GM19328 (cell line): ENCODE results near the gene AP3S1.
A peak's percentile ranks its signal among the peaks of the same experiment; 100 is the strongest.
"Not testable (repeated sequence)": the region's sequence is repeated elsewhere in the genome, so short reads cannot be mapped to it uniquely, and the experiment has no call there.

ENCODE experiments used
- ATAC-seq: cut with Tn5 transposase; IDR thresholded peaks from one replicate; pipeline ENCODE4 v1.9.1; 2021; ENCODE audit warnings: mild to moderate bottlenecking, moderate library complexity; ENCODE audit not compliant: unreplicated experiment

AP3S1 gene

DNA sequence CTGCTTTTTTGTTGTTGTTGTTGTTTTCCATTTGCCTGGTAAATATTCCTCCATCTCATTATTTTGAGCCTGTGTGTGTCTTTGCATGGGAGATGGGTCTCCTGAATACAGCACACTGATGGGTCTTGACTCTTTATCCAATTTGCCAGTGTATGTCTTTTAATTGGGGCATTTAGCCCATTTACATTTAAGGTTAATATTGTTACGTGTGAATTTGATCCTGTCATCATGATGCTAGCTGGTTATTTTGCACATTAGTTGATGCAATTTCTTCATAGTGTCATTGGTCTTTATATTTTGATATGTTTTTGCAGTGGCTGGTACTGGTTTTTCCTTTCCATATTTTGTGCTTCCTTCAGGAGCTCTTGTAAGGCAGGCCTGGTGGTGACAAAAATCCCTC is 16.8 kb upstream of the AP3S1 start:
- not testable (repeated sequence) for ATAC-seq

DNA sequence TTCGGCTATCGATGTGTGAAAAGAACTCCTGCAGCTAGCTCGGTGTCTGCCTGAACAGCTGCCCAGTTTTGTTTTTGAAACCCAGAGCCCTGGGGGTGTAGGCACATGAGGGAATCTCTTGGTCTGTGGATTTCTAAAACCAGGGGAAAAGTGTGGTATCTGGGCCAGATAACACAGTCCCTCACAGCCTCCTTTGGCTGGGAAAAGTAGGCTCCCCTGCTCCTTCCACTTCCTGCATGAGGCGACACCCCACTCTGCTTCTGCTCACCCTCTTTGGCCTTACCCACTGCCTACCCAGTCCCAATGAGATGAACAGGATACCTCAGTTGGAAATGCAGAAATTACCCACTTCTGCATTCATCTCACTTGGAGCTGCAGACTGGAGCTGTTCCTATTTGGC is 15.8 kb upstream of the AP3S1 start:
- no peak for ATAC-seq

DNA sequence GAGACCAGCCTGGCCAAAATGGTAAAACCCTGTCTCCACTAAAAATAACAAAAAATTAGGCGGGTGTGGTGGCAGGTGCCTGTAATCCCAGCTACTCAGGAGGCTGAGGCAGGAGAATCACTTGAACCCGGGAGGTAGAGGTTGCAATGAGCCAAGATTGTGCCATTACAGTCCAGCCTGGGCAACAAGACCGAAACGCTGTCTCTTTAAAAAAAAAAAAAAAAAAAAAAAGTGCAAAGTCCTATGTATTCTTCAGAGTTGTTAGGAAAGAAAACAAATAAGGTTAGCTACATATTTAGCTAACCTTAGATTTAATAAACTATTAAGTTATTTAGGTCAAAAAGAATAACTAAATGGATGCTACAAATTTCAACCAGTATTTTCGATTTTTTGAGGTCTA is 11.8 kb upstream of the AP3S1 start:
- ATAC-seq = no peak

DNA sequence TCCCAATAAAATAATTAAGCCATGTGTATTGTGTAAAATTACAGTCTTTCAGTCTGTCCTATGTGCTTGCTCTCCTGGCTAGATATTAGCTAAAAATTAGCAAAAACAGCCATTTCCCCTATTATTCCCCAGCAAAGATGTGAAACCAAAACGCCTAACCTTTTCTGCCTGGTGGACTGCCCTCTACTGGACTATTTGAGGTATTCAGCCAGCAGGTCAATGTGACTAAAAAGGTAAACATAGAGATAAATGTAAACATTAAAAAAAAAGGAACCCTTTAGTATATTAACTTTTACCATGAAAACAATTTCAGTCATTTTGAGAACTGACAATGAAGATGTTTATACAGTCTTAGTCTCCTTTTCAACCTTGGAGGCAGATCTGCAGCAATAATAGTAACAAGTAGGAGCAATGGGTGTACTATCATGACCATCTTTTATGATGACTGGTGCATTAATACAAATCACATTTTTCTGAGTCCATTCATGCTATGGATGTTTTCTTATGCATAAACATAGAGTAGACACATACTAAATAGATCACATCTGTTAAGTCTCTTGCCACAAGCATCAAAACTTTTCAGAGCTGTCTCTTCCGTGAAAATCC is 10.5 kb upstream of the AP3S1 start:
- ATAC-seq = no peak

DNA sequence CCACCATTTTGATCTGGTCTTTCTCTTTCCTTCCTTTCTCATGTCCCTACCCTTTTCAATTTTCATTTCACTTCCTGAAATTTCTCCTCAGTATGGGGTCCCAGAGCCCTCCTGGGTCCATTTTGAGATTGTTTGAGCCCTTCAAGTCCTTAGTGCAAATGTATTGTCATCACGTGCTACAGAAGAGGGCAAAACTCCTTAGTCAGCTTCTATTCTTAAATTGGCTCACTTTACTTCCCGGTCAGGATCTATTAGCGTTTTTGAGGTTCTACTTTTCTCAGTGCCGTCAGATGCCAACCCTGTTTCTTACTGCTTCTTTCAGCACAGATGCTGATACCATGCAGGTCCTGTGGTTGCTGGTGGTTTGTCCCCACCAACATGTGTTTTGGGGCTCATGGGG is 6.3 kb upstream of the AP3S1 start:
- ATAC-seq = no peak

DNA sequence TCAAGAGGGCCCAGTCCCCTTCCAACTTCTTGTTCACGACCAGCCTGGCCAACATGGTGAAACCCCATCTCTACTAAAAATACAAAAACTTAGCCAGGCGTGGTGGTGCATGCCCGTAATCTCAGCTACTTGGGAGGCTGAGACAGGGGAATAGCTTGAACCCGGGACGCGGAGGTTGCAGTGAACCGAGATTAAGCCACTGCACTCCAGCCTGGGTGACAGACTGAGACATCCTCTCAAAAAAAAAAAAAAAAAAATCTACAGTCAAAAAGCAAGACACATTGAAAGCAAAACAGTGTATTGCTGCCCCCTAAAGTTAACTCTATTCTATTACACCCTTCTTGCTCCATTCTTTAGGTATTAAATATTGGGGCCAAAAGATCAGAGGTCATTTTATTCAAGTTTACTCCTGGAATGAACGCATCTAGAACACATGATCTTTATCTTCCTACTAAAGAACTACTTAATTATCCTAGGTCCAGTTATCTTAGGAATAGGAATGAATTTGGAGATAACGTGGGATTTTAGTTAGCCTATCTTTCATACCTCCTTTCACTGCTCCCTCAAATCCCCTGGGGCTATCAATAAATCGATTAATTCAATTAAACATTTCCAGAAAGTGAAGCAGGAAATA is 2.7 kb upstream of the AP3S1 start:
- no peak for ATAC-seq

DNA sequence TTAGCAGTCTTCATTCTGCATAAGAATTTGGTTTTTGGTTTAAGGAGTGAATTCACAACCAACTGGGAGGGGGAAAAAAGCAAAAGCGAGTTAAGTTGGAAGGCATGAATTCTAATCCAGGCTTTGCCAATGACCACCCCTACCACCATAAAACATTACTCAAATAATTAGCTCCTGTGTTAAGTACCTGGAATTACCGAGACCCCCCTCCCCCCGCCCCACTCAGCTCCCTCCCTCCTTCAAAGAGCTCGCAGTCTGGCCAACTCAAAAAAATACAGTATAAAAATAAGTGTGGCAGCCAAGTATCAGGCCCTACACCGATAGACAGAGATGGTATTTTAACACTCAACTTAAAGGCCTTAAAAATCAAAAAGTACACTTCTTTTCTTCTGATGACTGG is 862 bp upstream of the AP3S1 start:
- no peak for ATAC-seq

DNA sequence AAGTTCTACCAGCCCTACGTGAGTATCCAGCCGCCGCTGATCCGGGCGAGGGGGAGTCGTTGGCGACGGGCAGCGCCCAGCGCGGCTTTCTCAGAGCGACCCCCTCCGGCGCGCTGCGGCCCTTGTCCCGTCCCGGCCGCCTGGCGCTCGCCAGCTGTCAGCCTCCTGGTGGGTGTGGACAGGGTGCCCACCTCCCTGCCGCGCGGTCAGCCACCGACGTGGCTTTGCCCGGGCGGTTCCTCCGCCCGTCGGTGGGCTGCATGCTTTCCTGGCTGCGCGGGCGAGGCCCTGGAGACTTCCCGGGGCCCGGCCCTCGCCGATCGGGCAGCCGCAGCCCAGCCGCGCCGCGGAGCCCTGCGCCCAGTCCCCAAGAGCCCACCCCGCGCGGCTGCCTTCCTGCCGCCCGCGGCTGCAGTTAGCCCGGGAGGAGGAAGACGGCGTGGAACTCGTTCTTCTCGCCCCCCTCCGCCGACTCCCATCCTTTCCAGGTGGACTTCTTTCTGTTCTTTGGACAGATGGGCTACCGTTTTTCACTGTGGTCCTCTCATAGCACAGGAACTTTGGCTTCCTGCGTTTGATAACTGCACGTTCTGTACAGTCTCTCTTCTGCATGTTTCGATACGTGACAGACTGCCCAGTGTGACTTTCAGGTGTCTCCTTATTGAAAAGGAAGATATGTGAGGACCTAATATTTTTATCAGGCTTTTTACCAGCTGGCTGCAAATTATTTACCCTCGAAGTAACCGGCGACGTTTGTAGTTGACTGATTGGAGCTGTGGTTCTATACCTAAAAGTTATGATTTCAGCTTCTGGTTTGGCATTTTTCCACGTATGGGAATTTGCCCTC is 577 bp downstream of the AP3S1 start:
- ATAC-seq = peak; percentile 31

DNA sequence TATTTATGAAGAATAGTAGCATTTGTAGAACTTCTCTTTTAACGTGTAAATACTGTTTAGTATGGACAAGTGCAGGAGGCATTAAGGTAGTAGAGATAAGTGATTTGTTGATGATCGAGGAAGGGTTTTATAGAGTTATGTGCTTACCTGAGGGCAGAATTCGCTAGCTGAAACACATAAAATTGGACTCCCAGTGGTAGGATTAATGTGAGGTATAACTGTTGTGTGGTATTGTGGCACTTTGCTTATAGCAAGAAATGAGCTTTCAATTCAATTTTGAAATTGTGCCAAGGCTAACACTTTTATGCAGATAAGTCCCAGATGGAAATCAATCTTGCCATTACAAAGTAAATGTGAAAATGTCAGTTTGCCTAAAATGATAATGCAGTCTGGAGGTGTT is 1.2 kb downstream of the AP3S1 start:
- ATAC-seq = no peak

DNA sequence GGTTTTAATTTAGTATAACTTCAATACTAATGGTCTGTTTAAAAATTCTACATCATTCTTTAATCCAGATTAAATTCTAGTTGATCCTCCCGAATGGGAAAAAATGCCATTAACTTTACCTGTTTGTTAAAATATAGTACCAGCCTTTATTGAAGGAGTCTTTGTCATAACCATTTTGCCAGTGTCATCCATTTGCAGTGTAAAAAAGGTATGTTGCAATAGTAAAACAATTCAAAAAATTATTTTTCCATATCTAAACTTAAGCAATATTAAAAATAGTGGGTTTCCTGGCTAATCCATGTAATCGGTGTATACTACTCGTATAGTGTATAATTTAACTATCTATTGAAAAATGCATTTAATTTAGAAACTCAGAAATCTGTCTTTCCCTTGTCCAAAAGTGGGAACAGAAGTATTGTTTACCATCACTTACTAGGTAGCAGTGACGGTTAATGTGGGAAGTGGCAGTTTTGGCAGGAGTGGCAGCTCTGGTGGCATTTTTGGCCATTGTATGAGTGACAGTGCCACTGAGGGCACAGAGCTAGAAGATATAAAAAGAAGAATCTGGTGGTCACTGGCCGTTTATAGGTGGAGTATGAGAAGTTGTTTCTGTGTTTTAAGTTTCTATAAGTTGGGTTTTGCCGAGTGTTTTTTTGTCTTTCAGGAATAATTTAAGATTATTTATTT is 1.9 kb downstream of the AP3S1 start:
- ATAC-seq = no peak

DNA sequence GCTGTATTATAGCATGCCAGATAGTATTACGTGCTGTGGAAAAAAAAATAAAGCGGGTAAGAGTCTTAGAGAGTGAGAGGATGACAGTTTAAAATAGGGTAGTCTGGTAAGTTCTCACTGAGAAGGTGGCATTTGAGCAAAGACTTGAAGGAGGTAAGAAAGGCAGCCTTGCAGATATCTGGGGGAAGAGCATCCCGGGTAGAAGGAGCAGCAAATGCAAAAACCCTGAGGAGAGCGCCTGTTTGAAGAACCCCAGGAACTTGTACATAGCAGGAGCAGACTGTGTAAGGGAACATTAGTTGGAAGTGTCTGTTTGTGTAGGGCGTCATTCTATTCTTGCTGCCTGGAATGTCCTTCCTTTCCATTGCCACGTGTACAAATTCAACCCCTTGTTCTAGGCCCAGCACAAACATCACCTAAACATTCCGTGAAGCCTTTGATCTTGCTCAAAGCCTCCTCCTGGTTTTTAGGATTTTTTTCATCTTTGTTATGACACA is 2.6 kb downstream of the AP3S1 start:
- no peak for ATAC-seq

DNA sequence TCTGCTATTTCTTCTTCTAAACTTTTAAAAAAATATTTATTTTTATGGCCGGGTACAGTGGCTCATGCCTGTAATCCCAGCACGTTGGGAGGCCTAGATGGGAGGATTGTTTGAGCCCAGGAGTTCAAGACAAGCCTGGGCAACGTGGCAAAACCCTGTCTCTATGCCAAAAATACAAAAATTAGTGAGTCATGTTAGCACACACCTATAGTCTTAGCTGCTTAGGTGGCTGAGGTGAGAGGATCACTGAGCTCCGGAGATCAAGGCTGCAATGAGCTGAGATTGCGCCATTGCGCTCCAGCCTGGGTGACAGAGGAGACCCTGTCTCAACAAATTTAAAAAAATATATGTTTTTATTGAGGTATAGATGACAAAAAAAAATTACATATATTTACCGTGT is 5.6 kb downstream of the AP3S1 start:
- no peak for ATAC-seq

DNA sequence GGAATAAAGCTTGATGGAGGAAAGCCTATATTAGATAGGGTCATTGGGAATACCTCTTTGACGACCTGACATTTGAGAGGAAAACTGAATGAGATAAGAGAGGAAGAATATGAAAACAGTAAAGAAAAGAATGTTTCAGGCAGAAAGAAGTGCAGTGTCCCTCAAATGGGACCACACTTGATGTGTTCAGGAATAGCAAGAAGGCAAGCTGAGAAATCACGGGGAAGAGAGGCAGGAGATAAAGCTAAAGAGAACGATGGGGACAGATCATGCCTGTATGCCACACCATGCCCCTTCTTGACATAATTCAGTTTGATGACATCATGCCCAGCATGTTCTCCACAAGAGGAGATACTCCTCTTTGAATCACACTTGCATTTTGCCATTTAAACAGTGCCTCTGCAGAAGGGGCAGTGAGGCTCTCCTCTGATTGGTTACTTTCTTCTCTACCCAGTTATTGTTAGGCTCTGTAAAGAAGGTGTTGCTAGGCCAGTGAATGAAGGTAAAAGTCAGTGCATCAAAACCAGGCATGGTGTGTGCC is 7.6 kb downstream of the AP3S1 start:
- ATAC-seq = no peak

DNA sequence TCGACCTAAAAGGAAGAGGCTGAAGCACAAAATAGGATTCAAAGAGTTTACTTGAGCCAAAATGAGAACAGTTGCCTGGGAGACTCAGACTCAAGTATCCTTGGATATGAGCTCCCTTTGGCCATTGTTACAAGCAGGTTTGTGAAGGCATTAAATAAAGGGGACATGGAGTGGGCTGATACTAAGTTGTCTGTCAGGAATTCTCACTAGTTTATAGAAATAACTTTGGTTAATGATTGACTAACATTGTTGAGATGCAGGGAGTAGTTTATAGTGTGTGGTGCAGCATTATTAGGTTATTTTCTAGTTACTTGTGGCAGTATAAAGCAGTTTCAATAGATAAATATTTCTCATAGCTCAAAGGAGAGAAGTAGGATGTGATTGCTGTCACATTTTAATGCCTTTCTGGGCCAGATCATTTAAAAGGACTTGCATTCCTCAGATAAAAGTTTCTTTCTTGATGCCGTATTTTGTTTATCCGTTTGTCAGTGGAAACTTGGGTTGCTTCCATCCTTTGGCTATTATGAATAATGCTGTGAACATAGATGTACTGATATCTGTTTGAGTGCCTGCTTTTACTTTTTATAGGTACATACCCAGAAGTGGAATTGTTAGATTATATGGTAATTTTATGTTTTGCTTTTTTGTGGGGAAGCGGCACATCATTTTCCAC is 9.1 kb downstream of the AP3S1 start:
- no peak for ATAC-seq

DNA sequence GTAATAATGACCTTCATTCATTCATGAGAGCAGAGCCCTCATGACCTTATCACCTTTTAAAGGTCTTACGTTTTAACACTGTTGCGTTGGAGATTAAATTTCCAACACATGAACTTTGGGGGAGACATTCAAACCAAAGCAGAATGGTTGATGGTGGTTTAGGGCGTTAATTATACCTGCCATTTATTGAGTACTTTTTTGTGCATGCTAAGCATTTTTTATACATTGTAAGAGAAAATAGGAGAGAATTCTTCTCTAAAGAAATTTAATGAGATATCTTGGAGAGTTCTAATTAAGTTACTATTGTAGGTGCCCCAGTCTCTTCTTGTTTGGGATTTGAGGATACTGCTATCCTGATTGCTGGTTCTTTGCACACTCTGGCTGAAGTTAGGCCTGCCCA is 12.4 kb downstream of the AP3S1 start:
- no peak for ATAC-seq

DNA sequence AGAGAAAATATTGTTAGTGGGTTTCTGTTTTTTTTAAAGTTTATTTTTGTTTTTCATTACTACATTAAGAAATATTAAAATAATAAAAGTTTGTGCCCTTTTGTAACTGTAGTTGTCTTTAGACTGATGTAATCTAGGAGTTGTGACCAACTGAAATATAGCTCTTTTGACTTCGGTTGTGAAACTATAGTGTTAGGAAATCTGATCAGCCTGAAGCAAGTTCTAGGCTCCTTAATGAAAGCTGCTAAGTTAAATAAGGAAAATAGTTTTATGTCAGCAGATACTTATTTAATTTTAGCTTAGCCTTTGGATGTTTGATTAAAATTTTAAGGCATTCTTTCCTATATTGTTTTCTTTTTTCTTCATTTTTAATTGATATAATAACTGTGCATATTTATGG is 14.2 kb downstream of the AP3S1 start:
- no peak for ATAC-seq

DNA sequence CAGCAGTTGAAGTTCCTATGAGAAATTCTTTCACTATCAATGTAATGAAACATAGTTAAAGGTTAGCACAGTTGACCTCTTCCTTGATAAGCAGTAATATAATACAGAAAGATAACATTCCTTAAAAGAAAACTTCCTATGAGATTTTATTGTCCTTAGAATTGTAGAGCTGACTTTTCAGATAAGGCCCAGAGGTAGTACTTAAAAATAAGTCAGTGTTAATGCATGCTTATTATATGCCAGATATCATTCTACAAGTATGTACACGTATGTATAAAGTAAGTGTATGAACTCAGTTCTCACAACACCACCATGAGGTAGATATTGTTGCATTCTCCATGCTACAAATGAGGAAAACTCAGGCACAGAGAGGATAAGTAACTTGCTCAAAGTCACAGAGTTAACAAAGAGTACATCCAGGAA is 15.3 kb downstream of the AP3S1 start:
- ATAC-seq = no peak

DNA sequence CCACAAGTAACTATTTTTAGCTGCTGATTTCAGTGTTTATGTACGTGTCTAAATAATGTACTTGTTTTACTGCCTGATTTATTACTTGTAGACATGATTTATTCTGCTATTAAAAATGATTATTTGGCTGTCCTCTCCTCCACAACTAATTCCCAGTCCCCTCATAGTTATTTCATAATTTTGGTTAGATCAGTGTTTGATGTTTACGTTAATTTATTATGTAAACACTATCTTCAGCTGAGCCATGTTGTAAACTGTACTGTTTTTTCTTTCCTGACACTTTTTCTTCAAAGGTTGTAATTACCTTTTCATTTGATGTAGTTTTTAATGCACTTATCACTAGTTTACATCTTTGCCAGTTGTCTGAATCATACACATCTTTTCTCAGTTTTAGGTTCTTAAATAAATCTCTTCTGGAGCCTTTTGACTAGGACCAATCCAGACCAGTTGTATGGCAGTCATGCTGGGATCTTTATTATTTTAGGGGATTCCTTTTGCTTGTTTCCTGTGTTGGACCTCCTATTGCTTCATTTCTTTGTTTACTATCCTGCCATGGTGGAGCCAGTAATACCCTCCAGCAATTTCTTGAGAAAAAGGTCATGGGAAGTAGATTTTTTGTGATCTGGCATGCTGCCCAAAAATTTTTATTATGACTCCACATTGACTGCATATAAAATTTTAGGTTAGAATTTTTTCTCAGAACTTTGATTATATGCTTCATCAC is 16.1 kb downstream of the AP3S1 start:
- no peak for ATAC-seq

DNA sequence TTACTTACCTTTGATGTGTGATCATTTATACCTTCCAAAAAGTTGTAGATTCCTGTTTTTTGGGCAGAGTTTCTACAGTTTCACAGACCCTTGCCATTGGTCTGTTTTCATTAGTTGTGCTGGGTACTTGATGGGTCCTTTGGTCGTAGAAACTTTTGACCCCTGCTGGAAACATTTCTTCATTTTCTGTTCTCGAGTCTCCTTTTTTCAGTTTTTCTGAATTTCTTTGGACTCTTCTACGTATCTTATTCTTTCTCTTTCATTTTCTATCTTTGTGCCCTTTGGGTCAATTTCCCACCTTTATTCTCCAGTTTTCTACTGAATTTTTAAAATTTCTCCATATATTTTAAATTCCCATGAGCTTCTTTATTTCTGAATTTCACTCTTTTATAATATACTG is 16.7 kb downstream of the AP3S1 start:
- ATAC-seq = no peak

DNA sequence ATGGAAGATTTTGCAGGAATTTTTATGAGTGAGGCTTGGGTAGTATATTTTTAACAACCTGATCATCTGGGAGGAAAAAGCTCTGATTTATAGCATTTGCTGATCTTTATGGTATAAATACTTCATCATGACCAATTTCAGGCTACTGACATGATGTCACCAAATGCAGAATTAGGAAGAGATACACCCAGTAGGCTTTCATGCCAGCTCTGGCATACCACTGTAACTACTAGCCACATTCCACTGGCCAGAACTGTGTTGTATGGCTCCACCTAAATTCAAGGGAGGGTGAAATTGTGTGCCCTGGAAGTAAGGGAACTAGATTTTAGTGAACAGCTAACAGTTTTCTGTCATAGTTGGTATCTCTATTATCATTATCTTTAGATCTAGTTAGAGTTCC is 17.6 kb downstream of the AP3S1 start:
- ATAC-seq = no peak
